OCI-LY1 (cell line): ENCODE data around the gene GFER.

Experiments
- CTCF ChIP-seq: fragments of 200-600 bp; sonication (generic), shearing (Covaris generic); IDR thresholded peaks from 2 replicates; pipeline ENCODE4 v1.5.1; 2017; ENCODE audit warnings: mild to moderate bottlenecking, antibody characterized with exemption, low read length, moderate library complexity, mixed read lengths
- EZH2 ChIP-seq: fragments of 200-600 bp; sonication (generic), shearing (Covaris generic); IDR thresholded peaks from 2 replicates; pipeline ENCODE4 v1.8.0; 2017; ENCODE audit warnings: borderline replicate concordance, mixed run types, mild to moderate bottlenecking, antibody characterized with exemption, low read length, moderate library complexity, mixed read lengths

GRCh38 chr16:1960665-1961630 lies 23.0 kb upstream of the GFER start:
- no peak for TF ChIP-seq CTCF
- TF ChIP-seq EZH2 = no peak
